ENCODE data around the gene HEMGN.
"Not testable (repeated sequence)": the region's sequence is repeated elsewhere in the genome, so short reads cannot be mapped to it uniquely, and the experiment has no call there.

HEMGN gene

GRCh38 chr9:97963232-97963631 lies 25.3 kb upstream of the HEMGN start:
- no peak for DNase-seq

- DNase-seq = no peak
Measured at GRCh38 chr9:97962575-97962974, 24.6 kb upstream of the HEMGN start.

- no peak for DNase-seq
Measured at GRCh38 chr9:97962136-97962535, 24.2 kb upstream of the HEMGN start.

GRCh38 chr9:97961361-97961760 lies 23.4 kb upstream of the HEMGN start:
- no peak for DNase-seq

GRCh38 chr9:97960678-97961328 lies 22.8 kb upstream of the HEMGN start:
- not testable (repeated sequence) for DNase-seq

- no peak for DNase-seq
Measured at GRCh38 chr9:97959585-97959984, 21.6 kb upstream of the HEMGN start.

GRCh38 chr9:97958812-97959511 lies 21.0 kb upstream of the HEMGN start:
- no peak for DNase-seq

- DNase-seq = no peak
Measured at GRCh38 chr9:97956331-97956730, 18.4 kb upstream of the HEMGN start.

- DNase-seq = peak; percentile 74
Measured at GRCh38 chr9:97954550-97954989, 16.6 kb upstream of the HEMGN start.

GRCh38 chr9:97950873-97951272 lies 12.9 kb upstream of the HEMGN start:
- not testable (repeated sequence) for DNase-seq

GRCh38 chr9:97947094-97947493 lies 9.1 kb upstream of the HEMGN start:
- DNase-seq = not testable (repeated sequence)

- DNase-seq = not testable (repeated sequence)
Measured at GRCh38 chr9:97945470-97945869, 7.5 kb upstream of the HEMGN start.

GRCh38 chr9:97944612-97945011 lies 6.6 kb upstream of the HEMGN start:
- DNase-seq = no peak

- DNase-seq = no peak
Measured at GRCh38 chr9:97943308-97943855, 5.4 kb upstream of the HEMGN start.

- DNase-seq = no peak
Measured at GRCh38 chr9:97941323-97941722, 3.4 kb upstream of the HEMGN start.

GRCh38 chr9:97940741-97941140 lies 2.8 kb upstream of the HEMGN start:
- no peak for DNase-seq

- DNase-seq = no peak
Measured at GRCh38 chr9:97940233-97940632, 2.3 kb upstream of the HEMGN start.

GRCh38 chr9:97936998-97937397 lies 974 bp downstream of the HEMGN start:
- DNase-seq = no peak

GRCh38 chr9:97935276-97935675 lies 2.7 kb downstream of the HEMGN start:
- DNase-seq = no peak

GRCh38 chr9:97934321-97935115 lies 3.5 kb downstream of the HEMGN start:
- no peak for DNase-seq

- no peak for DNase-seq
Measured at GRCh38 chr9:97933297-97933998, 4.5 kb downstream of the HEMGN start.

- peak; percentile 36 for DNase-seq
Measured at GRCh38 chr9:97930972-97931371, 7.0 kb downstream of the HEMGN start.

Measured in CD4-positive, alpha-beta T cell treated with Interleukin-6 for 4 hours (primary cell).